GM23338 (cell line): Measurements from ENCODE around the gene UST.

ENCODE experiments used
- CREB1 ChIP-seq: fragments of 250-450 bp; sonication (Bioruptor Pico); IDR thresholded peaks from 2 replicates; pipeline ENCODE4 v1.5.0; 2020; ENCODE audit warnings: low read depth, mild to moderate bottlenecking, moderate library complexity
- CTCF ChIP-seq, 2 experiments: fragments of 200-600 bp in 1 of 2; sonication (generic) in 1 of 2; conservative IDR thresholded peaks; 2 replicates each; pipeline versions ENCODE4 v1.5.1 to v1.6.1; 2016 to 2017; ENCODE audit warnings: antibody characterized with exemption in 2 of 2, low read depth in 2 of 2, mild to moderate bottlenecking in 2 of 2, moderate library complexity in 1 of 2
- ETS1 ChIP-seq: IDR thresholded peaks from 2 replicates; pipeline ENCODE4 v1.6.1; 2016; ENCODE audit warnings: antibody characterized with exemption
- EZH2 ChIP-seq: fragments of 200-600 bp; sonication (generic); IDR thresholded peaks from one replicate; pipeline ENCODE4 v1.8.0; 2017; ENCODE audit warnings: antibody characterized with exemption, mild to moderate bottlenecking, low read depth; ENCODE audit not compliant: unreplicated experiment
- EZH2phosphoT487 ChIP-seq: fragments of 200-600 bp; sonication (generic); IDR thresholded peaks from one replicate; pipeline ENCODE4 v1.8.1; 2018; ENCODE audit warnings: antibody characterized with exemption; ENCODE audit not compliant: unreplicated experiment
- JUNB ChIP-seq: IDR thresholded peaks from one replicate; pipeline ENCODE4 v1.6.1; 2016; ENCODE audit warnings: antibody characterized with exemption; ENCODE audit not compliant: unreplicated experiment
- POLR2AphosphoS5 ChIP-seq: IDR thresholded peaks from 2 replicates; pipeline ENCODE4 v1.6.1; 2016; ENCODE audit warnings: antibody characterized with exemption, low read depth
- REST ChIP-seq: IDR thresholded peaks from one replicate; pipeline ENCODE4 v1.6.1; 2018; ENCODE audit warnings: antibody characterized with exemption; ENCODE audit not compliant: unreplicated experiment
- STAT1 ChIP-seq: IDR thresholded peaks from one replicate; pipeline ENCODE4 v1.6.1; 2016; ENCODE audit warnings: antibody characterized with exemption; ENCODE audit not compliant: unreplicated experiment
- ZNF331 ChIP-seq: fragments of 250-450 bp; sonication (Bioruptor Pico); IDR thresholded peaks from 2 replicates; pipeline ENCODE4 v1.5.0; 2020; ENCODE audit warnings: low read depth, mild to moderate bottlenecking, moderate library complexity

GRCh38 chr6:148780918-148781436, 34.1 kb downstream of the UST start:
- TF ChIP-seq CTCF (conservative IDR thresholded peaks at IDR 0.05; ENCODE audit: low read depth in 2 of 2) (no peak), POLR2AphosphoS5 (no peak), REST (no peak), EZH2 (no peak), CREB1 (CRISPR knock-in tag) (no peak), JUNB (no peak), EZH2phosphoT487 (no peak), ZNF331 (no peak), ETS1 (no peak), STAT1 (no peak)
